Activated CD4-positive, alpha-beta T cell treated with anti-CD3 and anti-CD28 coated beads, Interleukin-2, Interleukin-6, amounts not matched to agents 100 ng/mL and 50 ng/mL, durations not matched to agents 16 hours and 8 hours (primary cell): ENCODE data around the gene LY6G5B.

Experiments used
- DNase-seq: peaks from one replicate; pipeline ENCODE4 v3.0.0-alpha.2; 2020

The LY6G5B gene

GRCh38 chr6:31642798-31643570 lies 26.8 kb upstream of the LY6G5B start:
- DNase-seq = no peak

- DNase-seq = no peak
These were observed 25.8 kb upstream of the LY6G5B start for GRCh38 chr6:31643818-31644454.

DNA sequence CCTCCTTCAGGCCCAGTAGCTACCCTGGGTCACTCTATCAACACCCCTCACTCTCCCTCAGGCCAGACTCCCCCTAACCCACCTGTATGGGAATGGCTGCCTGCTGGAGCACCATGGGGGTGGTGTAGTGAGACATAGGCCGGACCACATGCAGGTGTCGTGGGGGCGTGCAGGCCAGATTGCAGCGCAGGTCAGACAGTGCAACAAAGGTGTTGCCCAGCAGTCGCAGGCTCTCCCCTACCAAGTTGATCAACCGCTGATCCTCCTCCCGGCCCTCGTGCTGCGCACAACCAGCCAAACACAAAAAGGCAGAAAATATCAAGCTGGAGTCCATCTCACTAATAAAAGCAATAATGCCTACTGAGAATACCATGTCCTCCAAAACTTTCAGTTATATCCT lies 24.5 kb upstream of the LY6G5B start:
- no peak for DNase-seq

DNA sequence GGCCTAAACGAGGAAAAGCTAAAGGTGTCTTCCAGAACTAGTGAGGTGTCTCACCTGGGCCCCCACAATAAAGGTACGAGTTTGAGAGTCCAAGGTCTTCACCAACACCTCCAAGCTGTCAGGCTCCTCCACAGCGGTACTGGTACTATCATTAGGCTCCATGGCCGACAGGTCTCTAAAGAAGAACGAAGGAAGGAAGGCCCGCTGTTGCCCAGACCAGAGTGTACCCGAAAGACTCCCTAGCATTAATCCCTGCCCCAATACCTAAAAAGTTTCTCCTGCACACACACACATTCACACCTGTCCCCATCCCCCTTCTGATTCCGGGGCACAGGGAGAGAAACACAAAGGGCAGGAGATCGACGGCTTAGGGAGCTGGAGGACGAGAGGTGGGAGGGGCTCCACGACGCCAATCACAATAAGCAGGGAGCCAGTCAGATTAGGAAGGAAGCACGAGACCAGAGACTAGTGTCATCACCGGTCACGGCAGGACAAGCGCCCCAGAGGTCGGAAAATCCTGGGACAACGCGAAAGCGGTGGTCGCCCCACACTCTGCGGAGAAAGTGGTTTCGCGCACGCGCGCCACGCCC lies 18.1 kb upstream of the LY6G5B start:
- DNase-seq = peak; percentile 75

DNA sequence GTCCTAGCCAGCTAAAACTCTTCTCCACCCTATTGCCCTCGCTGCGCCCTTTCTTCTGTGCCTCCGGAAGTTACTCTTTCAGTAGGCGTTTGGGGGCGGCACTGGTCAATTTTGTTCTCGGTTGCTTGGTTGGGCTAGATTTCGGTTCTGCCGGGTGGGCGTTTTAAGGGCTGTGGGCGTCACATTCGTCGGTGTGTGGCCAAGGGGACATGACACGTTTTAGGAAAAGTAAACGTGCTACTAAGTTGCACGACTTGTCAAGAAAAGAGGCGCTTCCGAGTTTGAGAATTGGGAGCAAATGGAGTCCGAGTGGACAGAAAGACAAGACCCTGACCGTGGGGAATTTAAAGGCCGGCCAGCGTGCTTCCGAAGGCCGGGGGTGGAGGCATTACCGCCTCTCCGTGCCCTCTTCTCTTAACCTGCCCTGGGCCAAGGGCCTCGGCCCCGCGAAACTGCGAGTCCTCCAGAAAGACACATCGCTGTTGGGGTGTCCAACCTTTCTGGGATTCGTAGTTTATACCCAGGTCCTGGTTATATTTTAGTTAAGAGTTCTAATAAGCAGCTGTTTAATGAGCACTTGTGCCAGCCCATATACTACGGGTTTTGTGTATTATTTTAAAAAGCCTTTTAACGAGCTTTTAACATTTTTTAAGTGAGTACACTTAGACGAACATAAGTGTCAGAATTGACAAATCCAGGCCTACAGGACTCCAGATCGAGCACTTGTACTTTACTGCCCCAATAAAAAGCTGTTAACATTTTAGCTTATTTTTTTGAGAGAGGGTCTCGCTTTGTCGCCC lies 16.7 kb upstream of the LY6G5B start:
- DNase-seq = peak; percentile 90

DNA sequence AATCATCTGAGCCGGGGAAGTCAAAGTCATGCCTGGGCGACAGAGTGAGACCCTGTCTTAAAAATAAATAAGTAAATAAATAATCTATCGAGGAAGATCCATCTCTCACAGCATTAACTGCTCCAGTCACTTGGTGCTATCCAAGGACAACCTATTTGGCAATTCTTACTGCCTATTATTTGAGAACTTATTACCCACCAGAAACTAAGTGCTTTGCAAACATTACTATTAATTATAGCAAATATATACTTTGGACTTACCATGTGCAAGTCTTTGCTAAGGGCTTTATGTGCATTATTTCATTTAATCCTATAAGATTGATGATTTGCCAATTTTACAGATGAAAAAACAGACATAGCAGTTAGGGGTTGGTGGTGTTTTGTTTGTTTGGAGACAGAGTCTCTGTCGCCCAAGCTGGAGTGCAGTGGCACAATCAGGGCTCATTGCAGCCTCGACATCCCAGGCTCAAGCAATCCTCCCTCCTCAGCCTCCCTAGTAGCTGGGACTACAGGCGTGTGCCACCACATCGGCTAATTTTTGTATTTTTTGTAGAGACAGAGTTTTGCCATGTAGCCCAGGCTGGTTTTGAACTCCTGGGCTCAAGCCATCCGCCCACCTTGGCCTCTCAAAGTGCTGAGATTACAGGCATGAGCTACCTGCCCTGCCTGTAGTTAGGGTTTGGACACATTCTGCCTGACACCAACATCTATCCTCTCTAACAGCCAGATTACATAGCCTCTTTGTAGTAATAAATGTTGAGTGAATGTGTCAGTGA lies 15.0 kb upstream of the LY6G5B start:
- DNase-seq = no peak

- no peak for DNase-seq
These were observed 14.2 kb upstream of the LY6G5B start, which contains the start of gene APOM for GRCh38 chr6:31655349-31656237. TSS of gene APOM (plus strand) at chr6:31655894. CDS start at chr6:31655967, 73 bp downstream.

DNA sequence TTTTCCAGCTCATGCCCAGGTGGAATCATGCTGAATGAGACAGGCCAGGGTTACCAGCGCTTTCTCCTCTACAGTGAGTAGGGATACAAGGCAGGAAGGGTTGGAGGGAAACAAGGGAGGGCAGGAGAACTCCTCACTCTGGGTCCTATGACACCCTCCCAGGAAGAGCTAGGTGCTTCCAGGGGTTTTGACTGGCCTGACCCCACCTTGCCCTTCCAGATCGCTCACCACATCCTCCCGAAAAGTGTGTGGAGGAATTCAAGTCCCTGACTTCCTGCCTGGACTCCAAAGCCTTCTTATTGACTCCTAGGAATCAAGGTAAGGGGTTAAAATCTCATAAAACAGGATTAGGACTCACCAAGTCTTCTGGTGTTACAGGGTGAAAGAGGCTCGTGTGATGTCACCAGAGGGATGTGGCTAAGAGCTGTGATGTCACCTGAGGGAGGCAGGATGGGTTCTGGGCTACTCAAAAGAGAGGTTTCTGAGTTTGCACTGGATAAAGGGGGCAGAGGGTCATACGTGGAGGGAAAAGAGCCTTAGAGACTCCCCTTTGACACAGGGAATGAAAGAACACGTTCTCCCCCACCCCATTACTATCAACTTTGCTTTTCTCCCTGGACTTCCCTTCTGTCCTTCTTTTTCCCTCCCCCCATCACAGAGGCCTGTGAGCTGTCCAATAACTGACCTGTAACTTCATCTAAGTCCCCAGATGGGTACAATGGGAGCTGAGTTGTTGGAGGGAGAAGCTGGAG lies 12.2 kb upstream of the LY6G5B start:
- DNase-seq = peak; percentile 45

DNA sequence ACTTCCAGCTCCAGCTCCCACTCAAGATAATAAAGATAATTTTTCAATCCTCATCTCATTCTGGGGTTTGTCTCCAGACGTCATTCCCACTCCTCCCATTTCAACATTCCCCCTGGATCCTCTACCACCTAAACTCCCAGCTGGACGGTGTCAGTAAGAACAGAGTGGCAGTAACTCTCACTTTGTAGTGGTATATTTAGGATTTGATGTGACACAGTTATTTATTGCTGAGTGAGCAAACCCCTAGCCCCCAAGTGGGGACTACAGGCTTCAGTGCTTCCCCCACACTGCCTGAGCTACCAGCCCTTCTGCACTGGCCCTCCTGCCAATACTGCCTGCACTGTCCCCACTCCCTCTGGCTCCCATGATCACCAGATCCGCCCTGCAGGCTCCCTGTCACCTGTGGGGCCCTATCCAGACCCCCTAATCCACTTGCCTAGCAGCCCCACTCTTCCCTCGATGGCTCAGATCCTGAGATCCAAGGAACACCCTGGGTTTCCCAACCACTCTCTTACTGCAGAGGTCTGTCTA lies 11.6 kb upstream of the LY6G5B start:
- no peak for DNase-seq

DNA sequence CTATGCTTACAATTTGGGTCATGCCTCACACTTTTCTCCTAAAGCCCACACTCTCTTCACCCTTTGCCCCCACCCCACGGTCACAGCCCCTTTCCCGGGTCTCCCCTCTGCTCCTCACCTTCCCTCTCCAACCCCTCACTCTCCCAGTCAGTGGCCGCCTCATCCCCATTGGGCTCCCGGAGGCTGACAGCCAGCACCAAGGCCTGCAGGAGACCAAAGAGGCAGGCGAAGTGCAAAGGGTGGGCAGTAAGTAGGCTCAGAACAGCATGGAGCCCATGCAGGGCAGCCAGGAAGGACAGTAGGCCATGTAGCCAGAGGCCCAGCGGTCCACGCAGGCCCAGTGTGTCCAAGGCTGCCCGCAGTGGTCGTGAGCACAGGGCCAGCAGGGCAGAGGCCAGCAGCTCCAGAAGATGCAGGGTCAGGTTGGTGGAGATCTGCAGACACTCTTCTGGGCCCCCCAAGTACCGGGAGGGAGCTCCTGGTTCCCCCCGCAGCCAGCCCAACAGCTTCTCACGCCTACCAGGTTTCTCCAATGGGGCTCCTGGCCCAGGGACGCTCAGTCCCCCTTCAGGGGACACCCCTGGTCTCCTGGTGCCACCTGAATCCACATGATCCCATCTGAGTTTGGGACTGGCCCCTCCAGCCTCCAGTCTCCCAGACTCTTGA lies 10.7 kb upstream of the LY6G5B start:
- DNase-seq = no peak

DNA sequence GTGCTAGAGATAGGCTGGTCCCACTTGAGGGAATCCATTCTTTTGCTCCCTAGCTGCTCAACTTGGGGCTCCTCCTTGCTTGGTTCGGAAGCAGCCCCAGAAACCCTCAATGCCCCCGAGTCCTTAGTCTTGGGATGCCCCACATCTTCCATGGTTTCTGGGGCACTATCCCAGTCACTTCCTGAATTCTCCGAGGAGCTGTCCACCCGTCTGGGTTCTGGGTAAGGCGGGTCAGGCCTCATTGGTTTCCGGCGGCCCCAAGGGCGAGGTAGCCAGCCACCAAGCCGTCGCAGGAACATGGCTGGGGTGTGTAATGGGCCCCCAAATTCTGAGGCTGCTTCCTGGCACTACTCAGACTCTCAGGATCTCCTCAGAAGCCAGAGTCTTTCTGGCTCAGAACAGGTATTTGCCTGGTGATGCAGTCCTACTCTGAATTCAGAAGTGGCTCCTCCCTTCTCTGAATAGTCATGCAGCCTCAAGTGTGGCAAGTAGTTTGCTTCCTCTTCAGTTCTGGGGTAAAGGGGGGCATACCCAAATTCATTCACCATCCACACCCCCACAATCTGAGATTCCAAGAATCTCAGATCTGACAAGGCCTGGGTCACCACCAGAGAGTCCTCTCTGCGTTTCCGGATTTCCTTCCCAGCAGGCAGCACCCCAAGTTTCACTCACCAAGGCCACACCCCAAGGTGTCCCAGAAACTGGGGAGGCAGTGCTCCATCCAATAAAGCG lies 10.0 kb upstream of the LY6G5B start:
- peak; percentile 48 for DNase-seq

DNA sequence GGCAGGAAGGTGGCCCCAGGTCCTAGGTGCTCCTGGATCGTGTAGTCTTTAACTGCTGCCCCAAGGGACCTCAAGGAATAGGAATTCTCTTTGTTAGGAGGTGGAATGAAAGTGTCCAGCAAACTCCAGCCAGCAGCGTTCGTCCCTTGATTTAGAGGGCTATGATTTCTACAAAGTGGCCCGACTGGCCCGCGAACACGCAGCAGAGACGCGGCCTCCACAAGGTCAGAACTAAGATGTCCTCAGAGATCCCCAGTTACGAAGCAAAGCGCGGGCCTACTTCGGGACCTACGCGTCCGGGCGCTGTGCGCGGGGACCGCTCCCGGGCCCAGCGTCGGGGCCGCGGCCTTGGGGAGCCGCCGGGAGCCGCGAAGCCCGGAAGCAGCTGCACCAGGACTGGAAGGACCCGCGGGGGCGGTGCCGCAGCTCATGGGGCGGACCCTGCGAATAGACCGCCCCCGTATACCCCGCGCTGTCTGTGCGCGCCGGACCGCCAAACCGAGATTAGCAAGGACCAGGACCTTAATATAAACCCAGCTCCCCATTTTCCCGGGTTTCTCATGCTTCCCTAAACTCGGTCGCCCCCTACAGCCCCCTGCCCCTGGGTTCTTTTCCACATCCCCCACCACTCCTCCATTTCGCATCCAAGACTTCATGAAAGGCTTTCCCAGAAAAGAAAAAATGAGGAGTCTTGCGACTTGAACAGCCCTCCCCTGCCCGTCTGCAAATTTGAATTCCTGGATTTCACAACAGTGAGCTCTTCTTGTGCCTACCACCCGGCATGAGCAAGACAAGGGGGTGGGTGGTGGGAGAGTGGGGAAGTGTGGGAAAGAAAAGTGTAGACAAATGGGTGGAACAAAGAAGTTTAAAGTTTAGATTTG lies 9.2 kb upstream of the LY6G5B start, which contains the start of gene C6orf47:
Gene C6orf47, minus strand, starts transcription at position 398 of the 881 bp plus-strand sequence. CDS start 831 bp downstream, outside the sequence.
- peak; percentile 87 for DNase-seq

DNA sequence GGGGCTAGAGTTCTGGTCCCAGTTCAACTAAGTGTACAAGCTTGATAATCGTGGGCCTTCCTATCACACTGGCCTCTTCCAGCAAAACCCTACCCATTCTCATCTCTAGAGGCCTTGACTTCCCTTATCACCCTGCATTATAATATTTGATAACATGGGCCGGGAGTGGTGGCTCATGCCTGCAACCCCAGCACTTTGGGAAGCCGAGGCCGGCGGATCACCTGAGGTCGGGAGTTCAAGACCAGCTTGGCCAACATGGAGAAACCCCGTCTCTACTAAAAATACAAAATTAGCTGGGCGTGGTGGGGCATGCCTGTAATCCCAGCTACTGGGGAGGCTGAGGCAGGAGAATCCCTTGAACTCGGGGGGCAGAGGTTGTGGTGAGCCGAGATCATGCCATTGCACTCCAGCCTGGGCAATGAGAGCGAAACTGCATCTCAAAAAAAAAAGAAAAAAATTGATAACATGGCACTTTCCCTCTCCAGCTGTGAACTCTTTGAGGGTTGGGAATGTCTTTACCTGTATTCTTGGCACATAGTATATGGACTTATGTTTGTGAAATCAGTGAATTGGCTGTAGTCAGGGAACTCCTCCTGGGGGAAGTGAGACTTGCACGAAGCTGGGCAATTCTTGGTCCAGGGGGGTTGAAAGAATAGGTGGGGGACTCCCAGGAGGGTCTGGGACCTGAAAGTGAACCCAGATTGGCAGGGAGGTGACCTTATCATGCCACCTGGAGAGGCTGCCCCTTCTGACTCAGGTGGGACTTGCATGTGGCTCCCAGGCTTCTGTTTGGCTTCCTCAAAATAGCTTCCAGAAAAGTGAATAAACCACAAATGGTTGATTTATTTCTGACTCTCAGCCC lies 8.3 kb upstream of the LY6G5B start:
- DNase-seq = no peak

- no peak for DNase-seq
These were observed 7.6 kb upstream of the LY6G5B start for GRCh38 chr6:31662124-31662723.

GRCh38 chr6:31663126-31663960 lies 6.4 kb upstream of the LY6G5B start:
- DNase-seq = no peak
